Gastrocnemius medialis (tissue), 4 donors: ENCODE measurements around the gene CCL11. TPM values are rescaled to one million over a fixed set of nuclear protein-coding genes. Genes with fewer than 3 reads are reported as not detected.
A peak's percentile ranks its signal among the peaks of the same experiment; 100 is the strongest.

Experiments
- ATAC-seq, 2 donors: fragments of 150-250 bp; one replicate each; pipeline ENCODE4 v1.9.1; 2016
- DNase-seq, 2 donors: peaks; one replicate each; pipeline ENCODE4 v3.0.0-alpha.2; 2019
- H3K27ac ChIP-seq, 4 donors: fragments of 200-600 bp; sonication (generic); 1 replicate in 1 of 4; 2 replicates in 3 of 4; pipeline ENCODE4 v1.5.1; 2016 to 2018; ENCODE audit warnings: mild to moderate bottlenecking in 2 of 4, moderate library complexity in 1 of 4
- H3K27me3 ChIP-seq, 3 donors: fragments of 200-600 bp; sonication (generic) in 2 of 3; 1 replicate in 1 of 3; 2 replicates in 2 of 3; pipeline versions ENCODE4 v1.5.1 to v1.6.0; 2016 to 2019; ENCODE audit warnings: mild to moderate bottlenecking in 1 of 3, moderate library complexity in 1 of 3
- H3K36me3 ChIP-seq, 2 donors: fragments of 200-600 bp; sonication (generic) in 1 of 2; one replicate each; pipeline ENCODE4 v1.5.1; 2017 to 2018
- H3K4me1 ChIP-seq, 2 donors: fragments of 200-600 bp; sonication (generic) in 1 of 2; one replicate each; pipeline ENCODE4 v1.5.1; 2016 to 2017; ENCODE audit warnings: mild to moderate bottlenecking in 2 of 2
- H3K4me3 ChIP-seq, 4 donors: fragments of 200-600 bp; sonication (generic) in 3 of 4; 1 replicate in 1 of 4; 2 replicates in 3 of 4; pipeline ENCODE4 v1.5.1; 2016 to 2019; ENCODE audit warnings: mild to moderate bottlenecking in 2 of 4
- H3K9me3 ChIP-seq, 3 donors: fragments of 200-600 bp; sonication (generic) in 2 of 3; 1 replicate in 1 of 3; 2 replicates in 2 of 3; pipeline ENCODE4 v1.5.1; 2016 to 2019
- CTCF ChIP-seq, 5 experiments: fragments of 450-650 bp in 3 of 5; fragments of 200-600 bp in 2 of 5; sonication (generic) in 2 of 5; IDR thresholded peaks in 4 of 5; conservative IDR thresholded peaks in 1 of 5; 1 replicate in 4 of 5; 2 replicates in 1 of 5; pipeline ENCODE4 v1.5.1; 2016 to 2019; ENCODE audit warnings: antibody characterized with exemption in 5 of 5, mild to moderate bottlenecking in 3 of 5, moderate library complexity in 3 of 5
- POLR2A ChIP-seq, 2 donors: fragments of 450-650 bp; IDR thresholded peaks; one replicate each; pipeline ENCODE4 v1.6.1; 2017; ENCODE audit warnings: antibody characterized with exemption in 2 of 2, mild to moderate bottlenecking in 2 of 2, moderate library complexity in 2 of 2
- in situ Hi-C, 4 donors: fragments of 200-750 bp; cut with MboI; loops; one replicate each; pipeline versions ENCODE4 v1.15.0 to v1.8.0; 2017; ENCODE audit warnings: low sequenced_read_pairs in 4 of 4
- intact Hi-C: fragments of 100-400 bp; cut with DNase I; formaldehyde crosslinking; loops from one replicate; pipeline ENCODE4 v1.15.1; 2023; ENCODE audit warnings: low total_unique reads
- total RNA-seq, 4 donors: library from RNA; depleted of rRNA; stranded (reverse); fragments of >200 nt; gene quantifications; one replicate each; pipeline versions ENCODE4 v1.1.0 to v1.2.3, GENCODE V29; 2016

Gene CCL11
- total RNA-seq, 4 donors from 2014 or later = not detected

- in situ Hi-C loops = loop anchor here in 2 of 4 donors (10.0 kb wide), 2 partner anchors 104 to 114 kb away; no protein-coding TSS in a partner anchor
- TF ChIP-seq CTCF (IDR thresholded peaks at IDR 0.05 in 4 of 5, conservative IDR thresholded peaks at IDR 0.05 in 1 of 5) (no peak), POLR2A (IDR thresholded peaks at IDR 0.05) (no peak)
- ATAC-seq (no peak), DNase-seq (no peak)
- peak overlapping the region in 1 of 4 donors; percentile 42 for H3K27ac ChIP-seq
- no peak overlapping the region for H3K4me3 ChIP-seq
- H3K4me1 ChIP-seq = peaks cover 5 to 29% of the 10 kb centered on the region in 2 donors
- H3K27me3 ChIP-seq = no peaks in the 10 kb centered on the region
- H3K36me3 ChIP-seq = no peaks in the 10 kb centered on the region
- no peaks in the 10 kb centered on the region for H3K9me3 ChIP-seq
- intact Hi-C loops = no loop called here
These were observed 22.8 kb downstream of the CCL11 start for GRCh38 chr17:34308371-34308770.

- intact Hi-C loops = loop anchor here (5.0 kb wide), 1 partner anchor 59 kb away; no protein-coding TSS in a partner anchor
- in situ Hi-C loops = no loop called here
- peaks cover 5 to 42% of the 10 kb centered on the region in 2 donors for H3K4me1 ChIP-seq
- no peak overlapping the region for H3K4me3 ChIP-seq
- no peak overlapping the region for H3K27ac ChIP-seq
- no peaks in the 10 kb centered on the region for H3K27me3 ChIP-seq
- TF ChIP-seq POLR2A (IDR thresholded peaks at IDR 0.05) (no peak), CTCF (IDR thresholded peaks at IDR 0.05 in 4 of 5, conservative IDR thresholded peaks at IDR 0.05 in 1 of 5) (no peak)
- H3K36me3 ChIP-seq = no peaks in the 10 kb centered on the region
- H3K9me3 ChIP-seq = no peaks in the 10 kb centered on the region
- no peak for ATAC-seq
- DNase-seq = no peak
These were observed 25.7 kb downstream of the CCL11 start for GRCh38 chr17:34311291-34311690.

- intact Hi-C loops = loop anchor here (5.0 kb wide), 1 partner anchor 60 kb away; no protein-coding TSS in a partner anchor
- no peak for DNase-seq
- Histone ChIP-seq H3K27me3 (no peaks in the 10 kb centered on the region), H3K9me3 (no peaks in the 10 kb centered on the region), H3K36me3 (no peaks in the 10 kb centered on the region), H3K27ac (peak overlapping the region in 3 of 4 donors; percentile 12 to 68 (median 64)), H3K4me1 (peaks cover 5 to 36% of the 10 kb centered on the region in 2 donors), H3K4me3 (no peak overlapping the region)
- in situ Hi-C loops = no loop called here
- peak; percentile 51 to 64 for ATAC-seq
- TF ChIP-seq POLR2A (IDR thresholded peaks at IDR 0.05) (no peak), CTCF (IDR thresholded peaks at IDR 0.05 in 4 of 5, conservative IDR thresholded peaks at IDR 0.05 in 1 of 5) (no peak)
These were observed 26.5 kb downstream of the CCL11 start for GRCh38 chr17:34312080-34312479.

GRCh38 chr17:34313164-34313563 is 27.6 kb downstream of the CCL11 start:
- Histone ChIP-seq H3K27me3 (no peaks in the 10 kb centered on the region), H3K9me3 (no peaks in the 10 kb centered on the region), H3K4me1 (peaks cover 0 to 28% of the 10 kb centered on the region in 2 donors), H3K4me3 (no peak overlapping the region), H3K27ac (peak overlapping the region in 3 of 4 donors; percentile 34 to 68 (median 64)), H3K36me3 (no peaks in the 10 kb centered on the region)
- intact Hi-C loops = loop anchor here (5.0 kb wide), 1 partner anchor 61 kb away; no protein-coding TSS in a partner anchor
- DNase-seq = no peak
- no peak for TF ChIP-seq CTCF (IDR thresholded peaks at IDR 0.05 in 4 of 5, conservative IDR thresholded peaks at IDR 0.05 in 1 of 5)
- TF ChIP-seq POLR2A (IDR thresholded peaks at IDR 0.05) = no peak
- in situ Hi-C loops = no loop called here
- peak in 1 of 2 donors; percentile 56 for ATAC-seq
